H1 (cell line): Measurements from ENCODE around the gene HHAT. TPM values are rescaled to one million over a fixed set of nuclear protein-coding genes. Genes with fewer than 3 reads are reported as not detected.

Source experiments
- CTCF ChIA-PET: fragments of 300-600 bp; sonication (Branson Sonifier 250); formaldehyde crosslinking; loops from one replicate; lab custom pipeline; 2021; ENCODE audit not compliant: partially characterized antibody; lab: Charles Lee
- POLR2A ChIA-PET: fragments of 300-600 bp; sonication (Branson Sonifier 250); formaldehyde crosslinking; loops from one replicate; lab custom pipeline; 2021; ENCODE audit warnings: inconsistent platforms; ENCODE audit not compliant: partially characterized antibody; lab: Charles Lee
- DNase-seq, 2 experiments: peaks; one replicate each; pipeline versions ENCODE4 v3.0.0 to v3.0.0-alpha.2; 2010 to 2022; ENCODE audit warnings: low spot score in 2 of 2, low read depth in 1 of 2, mixed read lengths in 1 of 2
- FAIRE-seq: peaks from 2 replicates; lab custom pipeline; 2011; peaks lifted over from hg19 to GRCh38; lab: Jason Lieb, UNC
- H2AFZ ChIP-seq: 2 replicates; pipeline ENCODE4 v1.8.1; 2012; ENCODE audit warnings: low read length, inconsistent platforms
- H2AK5ac ChIP-seq: 2 replicates; pipeline ENCODE4 v1.6.1; 2013; ENCODE audit warnings: low read depth, low read length
- H2BK120ac ChIP-seq: replicated peaks from 2 replicates; pipeline ENCODE3; 2013; ENCODE audit warnings: low read depth, low read length, inconsistent platforms
- H2BK12ac ChIP-seq: 2 replicates; pipeline ENCODE4 v1.6.1; 2013; ENCODE audit warnings: low read depth, low read length
- H2BK15ac ChIP-seq: 2 replicates; pipeline ENCODE4 v1.6.1; 2013; ENCODE audit warnings: low read length
- H2BK20ac ChIP-seq: 2 replicates; pipeline ENCODE4 v1.6.1; 2013; ENCODE audit warnings: low read length
- H2BK5ac ChIP-seq: 2 replicates; pipeline ENCODE4 v1.6.1; 2013; ENCODE audit warnings: low read depth, low read length
- H3K14ac ChIP-seq: 2 replicates; pipeline ENCODE4 v1.6.1; 2013; ENCODE audit warnings: inconsistent platforms; ENCODE audit not compliant: insufficient read length
- H3K18ac ChIP-seq: 2 replicates; pipeline ENCODE4 v1.6.1; 2013; ENCODE audit warnings: low read length; ENCODE audit errors: extremely low read depth
- H3K23ac ChIP-seq: 2 replicates; pipeline ENCODE4 v1.6.1; 2013; ENCODE audit warnings: inconsistent platforms; ENCODE audit not compliant: insufficient read length
- H3K23me2 ChIP-seq: 2 replicates; pipeline ENCODE4 v1.6.1; 2013; ENCODE audit warnings: low read depth, low read length
- H3K27ac ChIP-seq: 2 replicates; pipeline ENCODE4 v1.6.1; 2011; ENCODE audit warnings: low read depth, low read length, inconsistent platforms
- H3K27me3 ChIP-seq, 4 experiments: replicated peaks in 1 of 4; 1 replicate in 1 of 4; 2 replicates in 3 of 4; pipeline versions ENCODE4 v1.6.1 to v1.8.1; 2011 to 2013; ENCODE audit warnings: low read length in 3 of 4, mild to moderate bottlenecking in 3 of 4, inconsistent platforms in 2 of 4, mixed read lengths in 2 of 4, moderate library complexity in 1 of 4; ENCODE audit not compliant: control insufficient read depth in 3 of 4, insufficient read depth in 3 of 4; ENCODE audit errors: extremely low read depth in 1 of 4
- H3K36me3 ChIP-seq, 4 experiments: 2 replicates each; pipeline versions ENCODE4 v1.6.1 to v1.8.1; 2011 to 2013; ENCODE audit warnings: mild to moderate bottlenecking in 4 of 4, low read length in 3 of 4, moderate library complexity in 2 of 4, control low read depth in 1 of 4, inconsistent platforms in 1 of 4; ENCODE audit not compliant: insufficient read depth in 4 of 4, control insufficient read depth in 2 of 4
- H3K4ac ChIP-seq: replicated peaks from 2 replicates; pipeline ENCODE3; 2013; ENCODE audit warnings: low read length, low read depth, mixed read lengths, inconsistent platforms; ENCODE audit not compliant: insufficient read length
- H3K4me1 ChIP-seq, 4 experiments: replicated peaks in 1 of 4; 1 replicate in 1 of 4; 2 replicates in 3 of 4; pipeline versions ENCODE4 v1.6.1 to v1.8.1; 2011 to 2013; ENCODE audit warnings: low read length in 3 of 4, inconsistent platforms in 2 of 4, mixed read lengths in 1 of 4; ENCODE audit not compliant: insufficient read depth in 4 of 4, control insufficient read depth in 3 of 4
- H3K4me2 ChIP-seq, 2 experiments: 2 replicates each; pipeline versions ENCODE4 v1.6.1 to v1.8.1; 2011 to 2013; ENCODE audit warnings: low read depth in 2 of 2, low read length in 2 of 2, control low read depth in 1 of 2, inconsistent platforms in 1 of 2, mild to moderate bottlenecking in 1 of 2; ENCODE audit not compliant: insufficient read depth in 1 of 2
- H3K4me3 ChIP-seq, 4 experiments: fragments of 200-600, 300-600 bp in 1 of 4; sonication (generic), shearing (Covaris generic), sonication (Bioruptor Twin) in 1 of 4; 2 replicates each; pipeline versions ENCODE4 v1.5.1 to v1.8.1; 2011 to 2016; ENCODE audit warnings: low read length in 4 of 4, low read depth in 3 of 4, control low read depth in 2 of 4, inconsistent platforms in 2 of 4, mild to moderate bottlenecking in 2 of 4, mixed read lengths in 1 of 4, moderate library complexity in 1 of 4; ENCODE audit not compliant: insufficient read depth in 2 of 4; ENCODE audit errors: extremely low read depth in 1 of 4
- H3K56ac ChIP-seq: replicated peaks from 2 replicates; pipeline ENCODE3; 2013; ENCODE audit warnings: low read depth, mild to moderate bottlenecking, mixed read lengths, low read length, inconsistent platforms; ENCODE audit not compliant: insufficient read length
- H3K79me1 ChIP-seq: 2 replicates; pipeline ENCODE4 v1.6.1; 2013; ENCODE audit warnings: low read depth, low read length, control low read depth
- H3K79me2 ChIP-seq, 2 experiments: 2 replicates each; pipeline versions ENCODE4 v1.6.1 to v1.8.1; 2012 to 2013; ENCODE audit warnings: low read length in 2 of 2, mild to moderate bottlenecking in 2 of 2, inconsistent platforms in 1 of 2; ENCODE audit not compliant: insufficient read depth in 2 of 2, control insufficient read depth in 1 of 2
- H3K9ac ChIP-seq, 4 experiments: replicated peaks in 1 of 4; 1 replicate in 1 of 4; 2 replicates in 3 of 4; pipeline versions ENCODE4 v1.6.1 to v1.8.1; 2011 to 2013; ENCODE audit warnings: low read depth in 3 of 4, low read length in 3 of 4, control low read depth in 2 of 4, mild to moderate bottlenecking in 2 of 4, moderate library complexity in 2 of 4, inconsistent platforms in 1 of 4; ENCODE audit errors: extremely low read depth in 1 of 4
- H3K9me3 ChIP-seq, 2 experiments: 2 replicates each; pipeline versions ENCODE4 v1.6.1 to v1.8.1; 2012 to 2013; ENCODE audit warnings: mild to moderate bottlenecking in 2 of 2, moderate library complexity in 2 of 2, control low read depth in 1 of 2, inconsistent platforms in 1 of 2, low read depth in 1 of 2, low read length in 1 of 2, mixed read lengths in 1 of 2; ENCODE audit not compliant: insufficient read depth in 2 of 2
- H4K20me1 ChIP-seq, 2 experiments: replicated peaks in 1 of 2; 2 replicates each; pipeline versions ENCODE3 to v1.8.1; 2011 to 2013; ENCODE audit warnings: inconsistent platforms in 2 of 2, low read length in 2 of 2, mild to moderate bottlenecking in 1 of 2; ENCODE audit not compliant: insufficient read depth in 2 of 2, control insufficient read depth in 1 of 2
- H4K5ac ChIP-seq: 2 replicates; pipeline ENCODE4 v1.6.1; 2013; ENCODE audit warnings: low read length, low read depth, mixed read lengths, inconsistent platforms; ENCODE audit not compliant: insufficient read length
- H4K8ac ChIP-seq: 2 replicates; pipeline ENCODE4 v1.8.0; 2013; ENCODE audit warnings: mild to moderate bottlenecking, moderate library complexity, low read length, inconsistent platforms; ENCODE audit not compliant: insufficient read depth; ENCODE audit errors: extremely low read depth
- H4K91ac ChIP-seq: replicated peaks from 2 replicates; pipeline ENCODE3; 2013; ENCODE audit warnings: low read length, mixed read lengths, inconsistent platforms; ENCODE audit not compliant: insufficient read length
- BCL11A ChIP-seq, 2 experiments: IDR thresholded peaks; one replicate each; pipeline ENCODE4 v1.6.1; 2011; ENCODE audit warnings: low read depth in 2 of 2, low read length in 2 of 2, mild to moderate bottlenecking in 2 of 2
- JUND ChIP-seq: IDR thresholded peaks from 2 replicates; pipeline ENCODE4 v1.6.1; 2011; ENCODE audit warnings: mild to moderate bottlenecking, improper control_type of control experiment, low read length
- KDM4A ChIP-seq: IDR thresholded peaks from one replicate; pipeline ENCODE4 v1.7.1; 2012; ENCODE audit warnings: low read depth, mild to moderate bottlenecking, moderate library complexity, low read length, inconsistent platforms; ENCODE audit not compliant: severe bottlenecking
- RNF2 ChIP-seq: fragments of 200-900, 300-1000 bp; sonication (generic); IDR thresholded peaks from 2 replicates; pipeline ENCODE4 v1.7.1; 2016; ENCODE audit warnings: borderline replicate concordance, low read depth, mild to moderate bottlenecking, antibody characterized with exemption, low read length; ENCODE audit not compliant: poor library complexity, severe bottlenecking; ENCODE audit errors: missing control alignments
- WGBS, 2 experiments: shearing (Covaris generic) in 1 of 2; methylation state at CpG; one replicate each; pipeline versions ENCODE4 v1.1.6 to v1.1.7; 2013 to 2015; ENCODE audit warnings: low lambda C conversion rate in 2 of 2, mixed read lengths in 2 of 2, inconsistent platforms in 1 of 2, low coverage in 1 of 2, missing lambda C conversion rate in 1 of 2; ENCODE audit not compliant: insufficient replicate concordance in 2 of 2, insufficient coverage in 1 of 2, insufficient read length in 1 of 2; ENCODE audit errors: extremely low coverage in 1 of 2, missing lambda C conversion rate in 1 of 2; 5-methylcytosine and 5-hydroxymethylcytosine counted together
- polyA plus RNA-seq, 7 experiments: library from polyadenylated mRNA; depleted of rRNA in 3 of 7; stranded (reverse) in 5 of 7; unstranded in 2 of 7; fragments of >200 nt in 5 of 7; fragments of 200-250 nt in 2 of 7; gene quantifications; 1 replicate in 5 of 7; 2 replicates in 1 of 7; 4 replicates in 1 of 7; pipeline versions ENCODE4 v1.2.1 to v1.2.3, GENCODE V29; 2011 to 2013; ENCODE audit warnings: missing spikeins in 2 of 7, mixed read lengths in 2 of 7
- total RNA-seq: library from RNA; stranded (reverse); fragmentation: NEBNext Ultra II Directional; extraction: Animal tissue kit (Norgen Biotek cat#: 25700); gene quantifications from 2 replicates; pipeline ENCODE4 v1.2.1, GENCODE V29; 2021

HHAT gene
- total and polyA plus RNA-seq, 2 of the 8 experiments (the other 6 are each of a cell fraction or from before 2014, with no cell fraction given): 0.15 to 0.51 TPM

- Histone ChIP-seq H3K9ac (no peak overlapping the region), H2AK5ac (no peak overlapping the region), H3K27ac (no peak overlapping the region), H4K8ac (no peak overlapping the region), H3K79me2 (no peaks in the 10 kb centered on the region), H2BK5ac (no peak overlapping the region), H3K27me3 (no peaks in the 10 kb centered on the region), H2BK12ac (no peak overlapping the region), H3K4me3 (no peak overlapping the region), H3K9me3 (no peaks in the 10 kb centered on the region), H3K4me1 (no peaks in the 10 kb centered on the region), H2BK120ac (no peak overlapping the region), H4K91ac (no peak overlapping the region), H3K36me3 (no peaks in the 10 kb centered on the region), H2BK15ac (no peak overlapping the region), H3K14ac (no peak overlapping the region), H2BK20ac (no peak overlapping the region), H3K18ac (no peak overlapping the region), H4K20me1 (no peaks in the 10 kb centered on the region), H3K23me2 (no peaks in the 10 kb centered on the region), H2AFZ (no peak overlapping the region), H3K4ac (no peak overlapping the region), H3K56ac (no peak overlapping the region), H3K79me1 (no peaks in the 10 kb centered on the region), H4K5ac (no peak overlapping the region), H3K4me2 (no peak overlapping the region), H3K23ac (no peak overlapping the region)
- FAIRE-seq: no peak
- DNase-seq: no peak
- 98% methylated on average over 6 of the region's 6 CpGs; no CpG with 5 or more reads in 1 of the 2 experiments for WGBS, 2 experiments
- CTCF ChIA-PET: interaction anchor here (0.6 kb wide), 1 partner anchor 485 kb away, joined by 3 read pairs; no protein-coding TSS in a partner anchor
- POLR2A ChIA-PET: no interaction called here
- TF ChIP-seq JUND (no peak), KDM4A (no peak), BCL11A (IDR thresholded peaks at IDR 0.05; ENCODE audit: low read depth in 2 of 2, low read length in 2 of 2) (no peak), RNF2 (no peak)
Measured at GRCh38 chr1:210621712-210622111, 293.0 kb downstream of the HHAT start.
